ENCODE measurements around the gene PPOX.

GRCh38 chr1:161177936-161178244, 11.7 kb downstream of the PPOX start:
- TF ChIP-seq, protein P1, sequence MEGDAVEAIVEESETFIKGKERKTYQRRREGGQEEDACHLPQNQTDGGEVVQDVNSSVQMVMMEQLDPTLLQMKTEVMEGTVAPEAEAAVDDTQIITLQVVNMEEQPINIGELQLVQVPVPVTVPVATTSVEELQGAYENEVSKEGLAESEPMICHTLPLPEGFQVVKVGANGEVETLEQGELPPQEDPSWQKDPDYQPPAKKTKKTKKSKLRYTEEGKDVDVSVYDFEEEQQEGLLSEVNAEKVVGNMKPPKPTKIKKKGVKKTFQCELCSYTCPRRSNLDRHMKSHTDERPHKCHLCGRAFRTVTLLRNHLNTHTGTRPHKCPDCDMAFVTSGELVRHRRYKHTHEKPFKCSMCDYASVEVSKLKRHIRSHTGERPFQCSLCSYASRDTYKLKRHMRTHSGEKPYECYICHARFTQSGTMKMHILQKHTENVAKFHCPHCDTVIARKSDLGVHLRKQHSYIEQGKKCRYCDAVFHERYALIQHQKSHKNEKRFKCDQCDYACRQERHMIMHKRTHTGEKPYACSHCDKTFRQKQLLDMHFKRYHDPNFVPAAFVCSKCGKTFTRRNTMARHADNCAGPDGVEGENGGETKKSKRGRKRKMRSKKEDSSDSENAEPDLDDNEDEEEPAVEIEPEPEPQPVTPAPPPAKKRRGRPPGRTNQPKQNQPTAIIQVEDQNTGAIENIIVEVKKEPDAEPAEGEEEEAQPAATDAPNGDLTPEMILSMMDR (IDR thresholded peaks at IDR 0.05; ENCODE audit: insufficient read depth, low read depth, low read length): no peak
- TF ChIP-seq EZH2 (IDR thresholded peaks at IDR 0.05; ENCODE audit: insufficient read depth, low read length): no peak

Measured in astrocyte (in vitro differentiated cells and primary cell).